ENCODE results near the gene NAGK. TPM values are rescaled to one million over a fixed set of nuclear protein-coding genes. Genes with fewer than 3 reads are reported as not detected.
"Not testable (repeated sequence)": the region's sequence is repeated elsewhere in the genome, so short reads cannot be mapped to it uniquely, and the experiment has no call there.

The NAGK gene
- polyA plus RNA-seq, 1 donor (not counting 4 experiments of a cell fraction or from before 2014, with no cell fraction given): 61.5 TPM

DNA sequence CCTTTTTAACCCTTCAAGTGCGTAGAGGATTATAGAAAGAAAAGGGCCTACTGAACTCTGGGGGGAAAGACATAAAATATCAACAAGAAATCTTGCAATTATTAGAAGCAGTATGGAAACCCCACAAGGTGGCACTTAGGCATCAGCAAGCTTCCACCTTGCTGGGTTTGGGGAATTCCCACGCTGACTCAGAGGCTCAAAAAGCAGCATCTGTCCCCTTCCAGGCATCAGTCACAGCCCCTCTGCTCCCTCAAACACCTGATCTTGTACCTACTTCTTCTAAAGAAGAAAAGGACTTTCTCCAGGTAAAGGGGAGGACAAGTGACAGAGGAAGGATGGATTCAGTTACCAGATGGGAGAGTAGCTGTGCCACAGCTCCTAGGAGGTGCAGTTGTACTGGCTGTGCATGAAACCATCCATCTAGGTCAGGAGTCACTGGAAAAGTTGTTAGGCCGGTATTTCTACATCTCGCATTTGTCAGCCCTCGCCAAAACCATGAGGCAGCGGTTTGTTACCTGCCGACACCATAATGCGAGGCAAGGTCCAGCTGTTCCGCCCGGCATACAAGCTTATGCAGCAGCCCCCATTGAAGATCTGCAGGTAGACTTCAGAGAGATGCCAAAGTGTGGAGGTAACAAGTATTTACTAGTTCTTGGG lies 18.6 kb upstream of the NAGK start:
- H4K20me1 ChIP-seq (ENCODE audit: control insufficient read depth, extremely low read depth, insufficient read depth, low read length); H3K27me3 ChIP-seq (ENCODE audit: control insufficient read depth, extremely low read depth, insufficient read depth, low read length); H2AFZ ChIP-seq (ENCODE audit: control insufficient read depth, low read length); dilution Hi-C loops (cut with MboI; ENCODE audit: extremely low pct_ligation_motif_present, low sequenced_read_pairs); H3K9me1 ChIP-seq (ENCODE audit: control insufficient read depth, extremely low read depth, insufficient read depth, low read length); H3K36me3 ChIP-seq (ENCODE audit: control insufficient read depth in 2 of 2, extremely low read depth in 1 of 2, insufficient read depth in 2 of 2, low read length in 2 of 2); H3K79me2 ChIP-seq (ENCODE audit: control insufficient read depth, insufficient read depth, low read length); H3K9me3 ChIP-seq (ENCODE audit: control insufficient read depth, low read depth, low read length); H3K9ac ChIP-seq (ENCODE audit: control insufficient read depth, extremely low read depth, insufficient read depth, low read length); H3K4me3 ChIP-seq (ENCODE audit: control insufficient read depth in 2 of 3, extremely low read depth in 1 of 3, insufficient read depth in 2 of 3, low read depth in 1 of 3, low read length in 3 of 3); H3K27ac ChIP-seq (ENCODE audit: control insufficient read depth, insufficient read depth, low read length); DNase-seq (ENCODE audit: low read depth, low spot score): not testable (repeated sequence)
- Histone ChIP-seq H3K4me2 (ENCODE audit: control insufficient read depth, extremely low read depth, insufficient read depth, low read depth, low read length) (peak overlapping the region; percentile 42), H3K4me1 (ENCODE audit: control insufficient read depth, extremely low read depth, insufficient read depth, low read length) (peaks cover 10% of the 10 kb centered on the region)
- TF ChIP-seq CTCF (optimal IDR thresholded peaks at IDR 0.05 in 1 of 3, IDR thresholded peaks at IDR 0.05 in 1 of 3, conservative IDR thresholded peaks at IDR 0.05 in 1 of 3; ENCODE audit: extremely low read depth in 1 of 3, insufficient read depth in 2 of 3, low read length in 3 of 3): peak in 2 of 3 experiments; percentile 26 to 40
- peak; percentile 36 for FAIRE-seq

GRCh38 chr2:71055206-71055740 lies 13.2 kb upstream of the NAGK start:
- H3K36me3 ChIP-seq (ENCODE audit: control insufficient read depth in 2 of 2, extremely low read depth in 1 of 2, insufficient read depth in 2 of 2, low read length in 2 of 2); H4K20me1 ChIP-seq (ENCODE audit: control insufficient read depth, extremely low read depth, insufficient read depth, low read length); H3K4me1 ChIP-seq (ENCODE audit: control insufficient read depth, extremely low read depth, insufficient read depth, low read length); H3K4me2 ChIP-seq (ENCODE audit: control insufficient read depth, extremely low read depth, insufficient read depth, low read depth, low read length); H3K9me3 ChIP-seq (ENCODE audit: control insufficient read depth, low read depth, low read length); H3K27ac ChIP-seq (ENCODE audit: control insufficient read depth, insufficient read depth, low read length); H3K27me3 ChIP-seq (ENCODE audit: control insufficient read depth, extremely low read depth, insufficient read depth, low read length); H3K9me1 ChIP-seq (ENCODE audit: control insufficient read depth, extremely low read depth, insufficient read depth, low read length); H3K79me2 ChIP-seq (ENCODE audit: control insufficient read depth, insufficient read depth, low read length); FAIRE-seq; H2AFZ ChIP-seq (ENCODE audit: control insufficient read depth, low read length); H3K4me3 ChIP-seq (ENCODE audit: control insufficient read depth in 2 of 3, extremely low read depth in 1 of 3, insufficient read depth in 2 of 3, low read depth in 1 of 3, low read length in 3 of 3); H3K9ac ChIP-seq (ENCODE audit: control insufficient read depth, extremely low read depth, insufficient read depth, low read length); DNase-seq (ENCODE audit: low read depth, low spot score); dilution Hi-C loops (cut with MboI; ENCODE audit: extremely low pct_ligation_motif_present, low sequenced_read_pairs): not testable (repeated sequence)

- H3K9ac ChIP-seq (ENCODE audit: control insufficient read depth, extremely low read depth, insufficient read depth, low read length): no peak overlapping the region
- H3K4me1 ChIP-seq (ENCODE audit: control insufficient read depth, extremely low read depth, insufficient read depth, low read length): peaks cover 15% of the 10 kb centered on the region
- no peak for FAIRE-seq
- no peaks in the 10 kb centered on the region for H3K9me1 ChIP-seq (ENCODE audit: control insufficient read depth, extremely low read depth, insufficient read depth, low read length)
- H3K27me3 ChIP-seq (ENCODE audit: control insufficient read depth, extremely low read depth, insufficient read depth, low read length): no peaks in the 10 kb centered on the region
- no peak overlapping the region for H2AFZ ChIP-seq (ENCODE audit: control insufficient read depth, low read length)
- TF ChIP-seq EZH2 (IDR thresholded peaks at IDR 0.05; ENCODE audit: low read length) (no peak), CTCF (optimal IDR thresholded peaks at IDR 0.05 in 1 of 3, IDR thresholded peaks at IDR 0.05 in 1 of 3, conservative IDR thresholded peaks at IDR 0.05 in 1 of 3; ENCODE audit: extremely low read depth in 1 of 3, insufficient read depth in 2 of 3, low read length in 3 of 3) (no peak)
- H3K27ac ChIP-seq (ENCODE audit: control insufficient read depth, insufficient read depth, low read length): no peak overlapping the region
- no peaks in the 10 kb centered on the region for H3K36me3 ChIP-seq (ENCODE audit: control insufficient read depth in 2 of 2, extremely low read depth in 1 of 2, insufficient read depth in 2 of 2, low read length in 2 of 2)
- H3K79me2 ChIP-seq (ENCODE audit: control insufficient read depth, insufficient read depth, low read length): no peaks in the 10 kb centered on the region
- H3K9me3 ChIP-seq (ENCODE audit: control insufficient read depth, low read depth, low read length): no peaks in the 10 kb centered on the region
- H4K20me1 ChIP-seq (ENCODE audit: control insufficient read depth, extremely low read depth, insufficient read depth, low read length): no peaks in the 10 kb centered on the region
- DNase-seq (ENCODE audit: low read depth, low spot score): no peak
- dilution Hi-C loops (cut with MboI; ENCODE audit: extremely low pct_ligation_motif_present, low sequenced_read_pairs): no loop called here
- no peak overlapping the region for H3K4me2 ChIP-seq (ENCODE audit: control insufficient read depth, extremely low read depth, insufficient read depth, low read depth, low read length)
- H3K4me3 ChIP-seq (ENCODE audit: control insufficient read depth in 2 of 3, extremely low read depth in 1 of 3, insufficient read depth in 2 of 3, low read depth in 1 of 3, low read length in 3 of 3): no peak overlapping the region
Measured at GRCh38 chr2:71060211-71060610, 8.2 kb upstream of the NAGK start.

Measured in keratinocyte (primary cell).